Measurements from ENCODE around the gene IMMP2L. TPM values are rescaled to one million over a fixed set of nuclear protein-coding genes. Genes with fewer than 3 reads are reported as not detected.

Gene IMMP2L
- total and polyA plus RNA-seq, 4 donors, result 7.3 to 21.1 (median 12.4) TPM

- H3K9ac ChIP-seq (ENCODE audit: low read depth in 1 of 2, low read length in 2 of 2), result no peak overlapping the region
- DNase-seq (ENCODE audit: low spot score), result no peak
- peaks cover 0 to 3% (median 0%) of the 10 kb centered on the region in 4 donors for H3K4me1 ChIP-seq (ENCODE audit: control insufficient read depth in 4 of 4, insufficient read depth in 4 of 4, low read length in 3 of 4)
- TF ChIP-seq NR2F2 (IDR thresholded peaks at IDR 0.05) (no peak), SP1 (IDR thresholded peaks at IDR 0.05) (no peak), HNF4A (conservative IDR thresholded peaks at IDR 0.05) (no peak), MAX (IDR thresholded peaks at IDR 0.05) (no peak), ZBTB33 (IDR thresholded peaks at IDR 0.05) (no peak), FOXA2 (IDR thresholded peaks at IDR 0.05) (no peak), ATF3 (IDR thresholded peaks at IDR 0.05) (no peak), GABPA (IDR thresholded peaks at IDR 0.05 in 1 of 2, conservative IDR thresholded peaks at IDR 0.05 in 1 of 2) (no peak), REST (IDR thresholded peaks at IDR 0.05) (no peak), HNF4G (IDR thresholded peaks at IDR 0.05) (no peak), TAF1 (conservative IDR thresholded peaks at IDR 0.05) (no peak), RXRA (IDR thresholded peaks at IDR 0.05) (no peak), FOXA1 (IDR thresholded peaks at IDR 0.05) (no peak), EGR1 (IDR thresholded peaks at IDR 0.05; ENCODE audit: low read depth in 2 of 2) (no peak), CTCF (IDR thresholded peaks at IDR 0.05; ENCODE audit: low read depth, low read length, missing input control) (no peak)
- H3K27ac ChIP-seq (ENCODE audit: low read depth in 1 of 2, low read length in 2 of 2), result no peak overlapping the region
- H3K9me3 ChIP-seq (ENCODE audit: control insufficient read depth in 4 of 4, low read length in 3 of 4), result no peaks in the 10 kb centered on the region
- no peak overlapping the region for H3K4me3 ChIP-seq (ENCODE audit: low read depth in 1 of 3, low read length in 3 of 3)
- H3K27me3 ChIP-seq (ENCODE audit: control insufficient read depth in 4 of 4, insufficient read depth in 4 of 4, low read length in 3 of 4), result no peaks in the 10 kb centered on the region
- no peaks in the 10 kb centered on the region for H3K36me3 ChIP-seq (ENCODE audit: control insufficient read depth in 4 of 4, insufficient read depth in 3 of 4, low read depth in 1 of 4, low read length in 3 of 4)
Observed at GRCh38 chr7:111138586-111138985, 423.7 kb downstream of the IMMP2L start.

GRCh38 chr7:111138193-111138569 is 424.1 kb downstream of the IMMP2L start:
- DNase-seq (ENCODE audit: low spot score), result no peak
- no peak overlapping the region for H3K27ac ChIP-seq (ENCODE audit: low read depth in 1 of 2, low read length in 2 of 2)
- H3K9me3 ChIP-seq (ENCODE audit: control insufficient read depth in 4 of 4, low read length in 3 of 4), result no peaks in the 10 kb centered on the region
- 58% methylated on average over 2 of the region's 2 CpGs for WGBS
- TF ChIP-seq TAF1 (conservative IDR thresholded peaks at IDR 0.05), result no peak
- TF ChIP-seq YY1 (IDR thresholded peaks at IDR 0.05), result no peak
- TF ChIP-seq RAD21 (IDR thresholded peaks at IDR 0.05), result no peak
- no peak for TF ChIP-seq GABPA (IDR thresholded peaks at IDR 0.05 in 1 of 2, conservative IDR thresholded peaks at IDR 0.05 in 1 of 2)
- TF ChIP-seq HNF4G (IDR thresholded peaks at IDR 0.05), result no peak
- no peak for TF ChIP-seq HNF4A (conservative IDR thresholded peaks at IDR 0.05)
- TF ChIP-seq RXRA (IDR thresholded peaks at IDR 0.05), result no peak
- no peak for TF ChIP-seq ATF3 (IDR thresholded peaks at IDR 0.05)
- H3K4me1 ChIP-seq (ENCODE audit: control insufficient read depth in 4 of 4, insufficient read depth in 4 of 4, low read length in 3 of 4), result peaks cover 0 to 3% (median 0%) of the 10 kb centered on the region in 4 donors
- no peak overlapping the region for H3K9ac ChIP-seq (ENCODE audit: low read depth in 1 of 2, low read length in 2 of 2)
- no peaks in the 10 kb centered on the region for H3K36me3 ChIP-seq (ENCODE audit: control insufficient read depth in 4 of 4, insufficient read depth in 3 of 4, low read depth in 1 of 4, low read length in 3 of 4)
- no peak overlapping the region for H3K4me3 ChIP-seq (ENCODE audit: low read depth in 1 of 3, low read length in 3 of 3)
- no peaks in the 10 kb centered on the region for H3K27me3 ChIP-seq (ENCODE audit: control insufficient read depth in 4 of 4, insufficient read depth in 4 of 4, low read length in 3 of 4)

Measured in liver (tissue), 9 donors.